Endodermal cell (in vitro differentiated cells): ENCODE measurements around the gene GRM5. TPM values are rescaled to one million over a fixed set of nuclear protein-coding genes. Genes with fewer than 3 reads are reported as not detected.

Experiments
- DNase-seq: peaks from one replicate; pipeline ENCODE4 v3.0.0-alpha.2; 2017
- H3K27ac ChIP-seq: 2 replicates; pipeline ENCODE4 v1.5.1; 2013; ENCODE audit warnings: mild to moderate bottlenecking, low read depth, low read length, moderate library complexity
- H3K27me3 ChIP-seq: 2 replicates; pipeline ENCODE4 v1.6.1; 2013; ENCODE audit warnings: mild to moderate bottlenecking, low read length, moderate library complexity; ENCODE audit not compliant: insufficient read depth, control insufficient read depth, poor library complexity, severe bottlenecking
- H3K36me3 ChIP-seq: 2 replicates; pipeline ENCODE4 v1.7.0; 2013; ENCODE audit warnings: mild to moderate bottlenecking, low read length, moderate library complexity; ENCODE audit not compliant: control insufficient read depth, insufficient read depth
- H3K4me1 ChIP-seq: one replicate; pipeline ENCODE4 v1.7.0; 2013; ENCODE audit warnings: low read length; ENCODE audit not compliant: control insufficient read depth, insufficient read depth
- H3K4me3 ChIP-seq: 2 replicates; pipeline ENCODE4 v1.5.1; 2013; ENCODE audit warnings: mild to moderate bottlenecking, low read length, moderate library complexity
- H3K9ac ChIP-seq: 2 replicates; pipeline ENCODE4 v1.6.1; 2013; ENCODE audit warnings: mild to moderate bottlenecking, low read length, moderate library complexity; ENCODE audit not compliant: poor library complexity, severe bottlenecking; ENCODE audit errors: extremely low read depth
- H3K9me3 ChIP-seq: 2 replicates; pipeline ENCODE4 v1.6.1; 2013; ENCODE audit warnings: mild to moderate bottlenecking, low read length, moderate library complexity; ENCODE audit not compliant: control insufficient read depth
- H3K27ac Mint-ChIP-seq: 2 replicates; pipeline ENCODE4 v1.8.0; 2020; ENCODE audit warnings: mixed read lengths
- H3K27me3 Mint-ChIP-seq: 2 replicates; pipeline ENCODE4 v1.8.0; 2021; ENCODE audit warnings: mild to moderate bottlenecking, mixed read lengths; ENCODE audit not compliant: insufficient read depth
- H3K36me3 Mint-ChIP-seq: 2 replicates; pipeline ENCODE4 v1.8.0; 2020; ENCODE audit warnings: low read depth, mixed read lengths
- H3K4me1 Mint-ChIP-seq: 2 replicates; pipeline ENCODE4 v1.8.0; 2020; ENCODE audit warnings: mixed read lengths
- H3K4me3 Mint-ChIP-seq: 2 replicates; pipeline ENCODE4 v1.8.0; 2020; ENCODE audit warnings: mild to moderate bottlenecking, moderate library complexity, mixed read lengths
- H3K9me3 Mint-ChIP-seq: 2 replicates; pipeline ENCODE4 v1.8.0; 2020; ENCODE audit warnings: mild to moderate bottlenecking, mixed read lengths
- CTCF ChIP-seq: fragments of 200-600 bp; sonication (generic); conservative IDR thresholded peaks from 2 replicates; pipeline ENCODE4 v1.5.0; 2021; ENCODE audit warnings: antibody characterized with exemption, mild to moderate bottlenecking
- WGBS, 2 experiments: methylation state at CpG; one replicate each; pipeline versions ENCODE4 v1.1.5 to v1.1.7; 2013; ENCODE audit warnings: missing lambda C conversion rate in 2 of 2, mixed read lengths in 1 of 2; ENCODE audit not compliant: insufficient coverage in 1 of 2, insufficient read length in 1 of 2; 5-methylcytosine and 5-hydroxymethylcytosine counted together
- total RNA-seq, 2 donors: library from RNA; stranded (reverse); fragmentation: NEBNext Ultra II Directional in 1 of 2; extraction: Animal tissue kit (Norgen Biotek cat#: 25700) in 1 of 2; gene quantifications; 2 replicates in 1 of 2; 3 replicates in 1 of 2; pipeline ENCODE4 v1.2.1, GENCODE V29; 2021

GRM5 gene
- total RNA-seq, 2 donors from 2014 or later = 0.07 to 0.09 TPM

- no peak overlapping the region for H3K27ac ChIP-seq
- H3K36me3 ChIP-seq = no peaks in the 10 kb centered on the region
- H3K4me3 ChIP-seq = no peak overlapping the region
- no peak overlapping the region for H3K9ac ChIP-seq
- Mint-ChIP-seq H3K27me3 (no peaks in the 10 kb centered on the region), H3K4me1 (peaks cover 3% of the 10 kb centered on the region), H3K4me3 (no peak overlapping the region), H3K27ac (no peak overlapping the region), H3K36me3 (no peaks in the 10 kb centered on the region), H3K9me3 (no peaks in the 10 kb centered on the region)
- no peaks in the 10 kb centered on the region for H3K27me3 ChIP-seq
- peak; percentile 84 for TF ChIP-seq CTCF
- H3K9me3 ChIP-seq = no peaks in the 10 kb centered on the region
- no peaks in the 10 kb centered on the region for H3K4me1 ChIP-seq
- 75 to 89% methylated on average over 5 to 6 of the region's 6 CpGs for WGBS, 2 experiments
- DNase-seq = peak; percentile 80
Measured at GRCh38 chr11:88484873-88485621, 580.7 kb downstream of the GRM5 start.

GRCh38 chr11:88482871-88483301, 582.9 kb downstream of the GRM5 start:
- H3K27ac ChIP-seq = no peak overlapping the region
- no peak overlapping the region for H3K4me3 ChIP-seq
- H3K9me3 Mint-ChIP-seq = no peaks in the 10 kb centered on the region
- no peak overlapping the region for H3K4me3 Mint-ChIP-seq
- H3K9ac ChIP-seq = no peak overlapping the region
- no peak for TF ChIP-seq CTCF
- no peaks in the 10 kb centered on the region for H3K27me3 ChIP-seq
- no peaks in the 10 kb centered on the region for H3K4me1 ChIP-seq
- no peaks in the 10 kb centered on the region for H3K36me3 Mint-ChIP-seq
- no peak for DNase-seq
- WGBS, 2 experiments = 86 to 100% methylated on average over 2 of the region's 2 CpGs
- H3K27ac Mint-ChIP-seq = no peak overlapping the region
- no peaks in the 10 kb centered on the region for H3K9me3 ChIP-seq
- peaks cover 5% of the 10 kb centered on the region for H3K4me1 Mint-ChIP-seq
- no peaks in the 10 kb centered on the region for H3K27me3 Mint-ChIP-seq
- no peaks in the 10 kb centered on the region for H3K36me3 ChIP-seq

- Histone ChIP-seq H3K27ac (no peak overlapping the region), H3K4me1 (no peaks in the 10 kb centered on the region), H3K9ac (no peak overlapping the region), H3K4me3 (no peak overlapping the region), H3K36me3 (no peaks in the 10 kb centered on the region), H3K27me3 (no peaks in the 10 kb centered on the region), H3K9me3 (no peaks in the 10 kb centered on the region)
- Mint-ChIP-seq H3K36me3 (no peaks in the 10 kb centered on the region), H3K9me3 (no peaks in the 10 kb centered on the region), H3K27ac (no peak overlapping the region), H3K27me3 (no peaks in the 10 kb centered on the region), H3K4me3 (no peak overlapping the region), H3K4me1 (peaks cover 5% of the 10 kb centered on the region)
- DNase-seq = no peak
- 91% methylated on average over 1 of the region's 1 CpG; no CpG with 5 or more reads in 1 of the 2 experiments for WGBS, 2 experiments
- no peak for TF ChIP-seq CTCF
Measured at GRCh38 chr11:88480223-88480622, 585.6 kb downstream of the GRM5 start.
